Measurements from ENCODE around the gene CPN1. TPM values are rescaled to one million over a fixed set of nuclear protein-coding genes. Genes with fewer than 3 reads are reported as not detected.
"Not testable (repeated sequence)": the region's sequence is repeated elsewhere in the genome, so short reads cannot be mapped to it uniquely, and the experiment has no call there.

Gene CPN1
- total RNA-seq, result not detected

GRCh38 chr10:100081075-100082001, at the start of gene CPN1:
Gene CPN1, minus strand, starts transcription at chr10:100081869. Its CDS starts 244 bp downstream, at chr10:100081625.
- CTCF ChIA-PET, result no interaction called here
- Mint-ChIP-seq H3K4me3 (no peak within 1 kb of the TSS), H3K9me3 (no peaks in the 10 kb centered on the region)

GRCh38 chr10:100130831-100131230, 49.2 kb upstream of the CPN1 start:
- Mint-ChIP-seq H3K27ac (no peak overlapping the region), H3K4me1 (peaks cover 3% of the 10 kb centered on the region), H3K27me3 (peaks cover 40% of the 10 kb centered on the region), H3K4me3 (no peak overlapping the region), H3K9me3 (peaks cover 6% of the 10 kb centered on the region), H3K36me3 (ENCODE audit: low read depth) (peaks cover 3% of the 10 kb centered on the region)
- POLR2A ChIA-PET, result no interaction called here
- DNase-seq, result no peak
- CTCF ChIA-PET, result interaction anchor here (0.6 kb wide), 1 partner anchor 8 kb away, joined by 3 read pairs; no protein-coding TSS in a partner anchor

More at GRCh38 chr10:100081075-100082001, at the start of gene CPN1:
- Mint-ChIP-seq H3K4me1 (no peaks in the 10 kb centered on the region), H3K27ac (no peak within 1 kb of the TSS), H3K27me3 (peaks cover 26% of the 10 kb centered on the region), H3K36me3 (ENCODE audit: low read depth) (no peaks in the 10 kb centered on the region)
- POLR2A ChIA-PET, result no interaction called here
- no peak for DNase-seq

- POLR2A ChIA-PET, result no interaction called here
- peaks cover 3% of the 10 kb centered on the region for H3K4me1 Mint-ChIP-seq
- H3K27ac Mint-ChIP-seq, result no peak overlapping the region
- CTCF ChIA-PET, result no interaction called here
- peaks cover 32% of the 10 kb centered on the region for H3K27me3 Mint-ChIP-seq
- no peak for DNase-seq
- H3K9me3 Mint-ChIP-seq, result peaks cover 3% of the 10 kb centered on the region
- H3K36me3 Mint-ChIP-seq (ENCODE audit: low read depth), result no peaks in the 10 kb centered on the region
- H3K4me3 Mint-ChIP-seq, result no peak overlapping the region
Observed at GRCh38 chr10:100129424-100129823, 47.8 kb upstream of the CPN1 start.

- Mint-ChIP-seq H3K27me3 (peaks cover 33% of the 10 kb centered on the region), H3K4me1 (peaks cover 4% of the 10 kb centered on the region)
Observed at GRCh38 chr10:100128951-100129350, 47.3 kb upstream of the CPN1 start.

GRCh38 chr10:100125335-100125734, 43.7 kb upstream of the CPN1 start:
- H3K27me3 Mint-ChIP-seq, result peaks cover 21% of the 10 kb centered on the region
- H3K9me3 Mint-ChIP-seq; H3K4me3 Mint-ChIP-seq; POLR2A ChIA-PET; H3K36me3 Mint-ChIP-seq (ENCODE audit: low read depth); CTCF ChIA-PET; DNase-seq; H3K27ac Mint-ChIP-seq: not testable (repeated sequence)
- peaks cover 15% of the 10 kb centered on the region for H3K4me1 Mint-ChIP-seq

More at GRCh38 chr10:100128951-100129350, 47.3 kb upstream of the CPN1 start:
- Mint-ChIP-seq H3K9me3 (peaks cover 2% of the 10 kb centered on the region), H3K4me3 (no peak overlapping the region), H3K27ac (no peak overlapping the region), H3K36me3 (ENCODE audit: low read depth) (no peaks in the 10 kb centered on the region)
- no peak for DNase-seq
- ChIA-PET CTCF (no interaction called here), POLR2A (no interaction called here)

- Mint-ChIP-seq H3K36me3 (ENCODE audit: low read depth) (no peaks in the 10 kb centered on the region), H3K4me1 (peaks cover 15% of the 10 kb centered on the region), H3K4me3 (no peak overlapping the region), H3K27ac (no peak overlapping the region), H3K27me3 (peaks cover 17% of the 10 kb centered on the region), H3K9me3 (no peaks in the 10 kb centered on the region)
- ChIA-PET POLR2A (no interaction called here), CTCF (no interaction called here)
- DNase-seq, result no peak
Observed at GRCh38 chr10:100124097-100124496, 42.4 kb upstream of the CPN1 start.

GRCh38 chr10:100122780-100123179, 41.1 kb upstream of the CPN1 start:
- no peaks in the 10 kb centered on the region for H3K9me3 Mint-ChIP-seq
- DNase-seq, result peak; percentile 28
- H3K36me3 Mint-ChIP-seq (ENCODE audit: low read depth), result no peaks in the 10 kb centered on the region
- H3K27me3 Mint-ChIP-seq, result peaks cover 14% of the 10 kb centered on the region
- peaks cover 15% of the 10 kb centered on the region for H3K4me1 Mint-ChIP-seq
- peak overlapping the region; percentile 33 for H3K4me3 Mint-ChIP-seq
- peak overlapping the region; percentile 13 for H3K27ac Mint-ChIP-seq
- ChIA-PET CTCF (interaction anchor here (1.2 kb wide), 1 partner anchor 8 kb away, joined by 3 read pairs; no protein-coding TSS in a partner anchor), POLR2A (no interaction called here)

GRCh38 chr10:100120550-100120949, 38.9 kb upstream of the CPN1 start:
- POLR2A ChIA-PET, result no interaction called here
- Mint-ChIP-seq H3K4me1 (peaks cover 15% of the 10 kb centered on the region), H3K36me3 (ENCODE audit: low read depth) (no peaks in the 10 kb centered on the region), H3K9me3 (no peaks in the 10 kb centered on the region), H3K27me3 (peaks cover 20% of the 10 kb centered on the region), H3K27ac (no peak overlapping the region), H3K4me3 (no peak overlapping the region)
- CTCF ChIA-PET, result interaction anchor here (1.1 kb wide), 1 partner anchor 75 kb away, joined by 5 read pairs; no protein-coding TSS in a partner anchor
- no peak for DNase-seq

GRCh38 chr10:100119726-100120125, 38.1 kb upstream of the CPN1 start:
- ChIA-PET CTCF (interaction anchor here (1.1 kb wide), 1 partner anchor 75 kb away, joined by 5 read pairs; no protein-coding TSS in a partner anchor), POLR2A (no interaction called here)
- H3K27ac Mint-ChIP-seq, result no peak overlapping the region
- peaks cover 23% of the 10 kb centered on the region for H3K27me3 Mint-ChIP-seq
- no peaks in the 10 kb centered on the region for H3K36me3 Mint-ChIP-seq (ENCODE audit: low read depth)
- no peaks in the 10 kb centered on the region for H3K9me3 Mint-ChIP-seq
- DNase-seq, result no peak
- no peak overlapping the region for H3K4me3 Mint-ChIP-seq
- peaks cover 15% of the 10 kb centered on the region for H3K4me1 Mint-ChIP-seq

GRCh38 chr10:100114976-100115770, 33.5 kb upstream of the CPN1 start:
- POLR2A ChIA-PET, result no interaction called here
- H3K4me1 Mint-ChIP-seq, result peaks cover 3% of the 10 kb centered on the region
- H3K36me3 Mint-ChIP-seq (ENCODE audit: low read depth), result no peaks in the 10 kb centered on the region
- CTCF ChIA-PET, result no interaction called here
- no peak for DNase-seq
- H3K4me3 Mint-ChIP-seq, result no peak overlapping the region
- H3K27ac Mint-ChIP-seq, result no peak overlapping the region
- no peaks in the 10 kb centered on the region for H3K9me3 Mint-ChIP-seq
- H3K27me3 Mint-ChIP-seq, result peaks cover 22% of the 10 kb centered on the region

- H3K27me3 Mint-ChIP-seq, result peaks cover 24% of the 10 kb centered on the region
- ChIA-PET CTCF (no interaction called here), POLR2A (no interaction called here)
- peaks cover 3% of the 10 kb centered on the region for H3K4me1 Mint-ChIP-seq
- H3K27ac Mint-ChIP-seq, result no peak overlapping the region
- no peak overlapping the region for H3K4me3 Mint-ChIP-seq
- no peak for DNase-seq
- H3K9me3 Mint-ChIP-seq, result no peaks in the 10 kb centered on the region
- H3K36me3 Mint-ChIP-seq (ENCODE audit: low read depth), result no peaks in the 10 kb centered on the region
Observed at GRCh38 chr10:100114460-100114859, 32.8 kb upstream of the CPN1 start.

GRCh38 chr10:100109670-100110069, 28.0 kb upstream of the CPN1 start:
- H3K9me3 Mint-ChIP-seq, result no peaks in the 10 kb centered on the region
- H3K27ac Mint-ChIP-seq, result no peak overlapping the region
- ChIA-PET POLR2A (no interaction called here), CTCF (no interaction called here)
- no peak overlapping the region for H3K4me3 Mint-ChIP-seq
- no peak for DNase-seq
- H3K27me3 Mint-ChIP-seq, result peaks cover 21% of the 10 kb centered on the region
- H3K4me1 Mint-ChIP-seq, result peaks cover 3% of the 10 kb centered on the region
- no peaks in the 10 kb centered on the region for H3K36me3 Mint-ChIP-seq (ENCODE audit: low read depth)

- DNase-seq, result no peak
- ChIA-PET POLR2A (no interaction called here), CTCF (no interaction called here)
- Mint-ChIP-seq H3K27ac (no peak overlapping the region), H3K4me3 (no peak overlapping the region), H3K27me3 (peaks cover 32% of the 10 kb centered on the region), H3K9me3 (no peaks in the 10 kb centered on the region), H3K36me3 (ENCODE audit: low read depth) (no peaks in the 10 kb centered on the region), H3K4me1 (no peaks in the 10 kb centered on the region)
Observed at GRCh38 chr10:100106865-100107264, 25.2 kb upstream of the CPN1 start.

Data from activated CD4-positive, alpha-beta memory T cell treated with anti-CD3 and anti-CD28 coated beads, Interleukin-2, amount 10 ng/mL, durations not matched to agents 7 days and 5 days (primary cell).